Measurements from ENCODE around the gene RABAC1.

GRCh38 chr19:41937525-41938468, 21.3 kb downstream of the RABAC1 start:
- TF ChIP-seq, protein P1, sequence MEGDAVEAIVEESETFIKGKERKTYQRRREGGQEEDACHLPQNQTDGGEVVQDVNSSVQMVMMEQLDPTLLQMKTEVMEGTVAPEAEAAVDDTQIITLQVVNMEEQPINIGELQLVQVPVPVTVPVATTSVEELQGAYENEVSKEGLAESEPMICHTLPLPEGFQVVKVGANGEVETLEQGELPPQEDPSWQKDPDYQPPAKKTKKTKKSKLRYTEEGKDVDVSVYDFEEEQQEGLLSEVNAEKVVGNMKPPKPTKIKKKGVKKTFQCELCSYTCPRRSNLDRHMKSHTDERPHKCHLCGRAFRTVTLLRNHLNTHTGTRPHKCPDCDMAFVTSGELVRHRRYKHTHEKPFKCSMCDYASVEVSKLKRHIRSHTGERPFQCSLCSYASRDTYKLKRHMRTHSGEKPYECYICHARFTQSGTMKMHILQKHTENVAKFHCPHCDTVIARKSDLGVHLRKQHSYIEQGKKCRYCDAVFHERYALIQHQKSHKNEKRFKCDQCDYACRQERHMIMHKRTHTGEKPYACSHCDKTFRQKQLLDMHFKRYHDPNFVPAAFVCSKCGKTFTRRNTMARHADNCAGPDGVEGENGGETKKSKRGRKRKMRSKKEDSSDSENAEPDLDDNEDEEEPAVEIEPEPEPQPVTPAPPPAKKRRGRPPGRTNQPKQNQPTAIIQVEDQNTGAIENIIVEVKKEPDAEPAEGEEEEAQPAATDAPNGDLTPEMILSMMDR (IDR thresholded peaks at IDR 0.05; ENCODE audit: low read depth, low read length, poor library complexity, severe bottlenecking): no peak
- no peak for TF ChIP-seq EZH2phosphoT487 (IDR thresholded peaks at IDR 0.05; ENCODE audit: borderline replicate concordance, low read length)

All from DOHH2 (cell line).